ENCODE results near the gene DUSP28. TPM values are rescaled to one million over a fixed set of nuclear protein-coding genes. Genes with fewer than 3 reads are reported as not detected.
A peak's percentile ranks its signal among the peaks of the same experiment; 100 is the strongest.

DUSP28 gene
- total RNA-seq, 1 experiment from 2014 or later: 11.3 TPM

DNA sequence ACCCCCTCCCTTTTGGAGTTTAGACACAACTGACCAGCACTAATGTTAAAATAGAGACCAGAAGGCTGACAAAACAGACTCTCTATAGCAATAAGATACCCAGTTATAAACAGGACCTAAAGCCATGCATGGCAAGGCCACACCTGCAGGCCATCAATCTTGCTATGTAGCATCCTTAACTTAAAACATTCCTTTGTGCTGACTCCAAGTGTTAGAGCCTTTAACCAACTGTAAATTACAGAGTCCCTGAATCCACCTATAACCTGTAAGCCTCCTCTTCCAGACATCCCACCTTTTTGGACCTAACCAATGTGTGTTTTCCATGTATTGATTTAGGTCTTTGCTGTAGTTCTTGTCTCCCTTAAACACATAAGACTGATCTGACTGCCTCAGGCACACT is 20.3 kb upstream of the DUSP28 start:
- no peaks in the 10 kb centered on the region for H3K27me3 ChIP-seq
- no peak for DNase-seq
- H3K4me3 ChIP-seq: no peak overlapping the region
- no peaks in the 10 kb centered on the region for H3K4me1 ChIP-seq
- 0 out of 2 replicates have a peak, but pooled peaks cover 8% of the 10 kb centered on the region for H3K9me3 ChIP-seq (replicated peaks)
- peaks cover 22% of the 10 kb centered on the region for H3K36me3 ChIP-seq
- no peak overlapping the region for H3K27ac ChIP-seq

GRCh38 chr2:240551288-240551687 is 8.9 kb upstream of the DUSP28 start:
- H3K4me3 ChIP-seq: no peak overlapping the region
- peaks cover 25% of the 10 kb centered on the region for H3K36me3 ChIP-seq
- DNase-seq: no peak

DNA sequence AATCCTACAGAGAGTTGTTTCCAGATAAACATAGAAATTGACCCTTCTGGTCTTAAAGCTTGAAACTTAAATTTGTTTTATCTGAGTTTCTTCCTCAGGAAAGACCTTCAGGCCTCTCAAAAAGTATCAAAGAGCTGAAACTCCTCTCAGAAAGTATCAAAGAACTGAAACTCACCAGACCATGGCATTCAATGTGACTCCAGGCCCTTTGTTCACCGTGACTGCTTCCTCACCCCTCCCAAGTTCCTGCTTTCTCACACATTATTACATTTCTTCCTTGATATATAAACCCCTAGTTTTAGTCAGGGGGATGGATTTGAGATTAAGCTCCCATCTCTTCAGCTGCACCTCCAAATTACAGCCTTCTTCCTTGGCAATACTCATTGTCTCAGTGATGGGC is 8.3 kb upstream of the DUSP28 start:
- DNase-seq: no peak
- Histone ChIP-seq H3K36me3 (peaks cover 25% of the 10 kb centered on the region), H3K27me3 (no peaks in the 10 kb centered on the region), H3K9me3 (replicated peaks) (peaks cover 9% of the 10 kb centered on the region; the same call in 1 of the 2 replicates), H3K4me3 (no peak overlapping the region), H3K27ac (no peak overlapping the region), H3K4me1 (no peaks in the 10 kb centered on the region)

More at GRCh38 chr2:240551288-240551687, 8.9 kb upstream of the DUSP28 start:
- H3K4me1 ChIP-seq: no peaks in the 10 kb centered on the region
- H3K27ac ChIP-seq: no peak overlapping the region
- H3K9me3 ChIP-seq (replicated peaks): peaks cover 9% of the 10 kb centered on the region; the same call in 1 of the 2 replicates
- no peaks in the 10 kb centered on the region for H3K27me3 ChIP-seq

DNA sequence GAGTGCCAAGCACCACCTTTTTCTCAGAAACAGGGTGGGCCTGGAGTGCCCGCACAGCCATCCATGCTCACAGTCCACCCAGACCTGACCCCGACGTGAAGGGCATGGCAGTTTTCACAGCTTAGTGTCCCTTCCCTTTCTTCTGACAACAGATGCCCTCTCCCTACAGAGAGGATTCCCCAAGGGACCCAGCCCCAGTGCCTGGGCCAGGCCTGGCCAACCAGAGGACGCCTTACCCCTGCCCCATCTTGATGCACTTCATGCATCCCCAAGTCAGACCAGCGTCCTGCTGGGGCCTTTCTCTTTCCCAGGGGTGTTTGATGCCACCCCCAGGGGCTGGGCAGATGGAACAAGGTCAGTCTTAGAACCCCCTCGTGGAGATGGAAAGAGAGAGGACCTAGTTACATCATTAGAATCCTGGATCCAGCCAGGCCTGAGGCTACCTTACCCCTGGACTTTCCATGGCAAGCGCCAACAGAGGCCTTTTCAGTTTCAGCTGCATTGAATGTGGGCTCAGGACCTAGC is 6.1 kb upstream of the DUSP28 start:
- no peak for DNase-seq
- H3K4me3 ChIP-seq: no peak overlapping the region
- H3K4me1 ChIP-seq: no peaks in the 10 kb centered on the region
- peaks cover 9% of the 10 kb centered on the region; the same call in 1 of the 2 replicates for H3K9me3 ChIP-seq (replicated peaks)
- peaks cover 25% of the 10 kb centered on the region for H3K36me3 ChIP-seq
- H3K27me3 ChIP-seq: no peaks in the 10 kb centered on the region
- no peak overlapping the region for H3K27ac ChIP-seq

DNA sequence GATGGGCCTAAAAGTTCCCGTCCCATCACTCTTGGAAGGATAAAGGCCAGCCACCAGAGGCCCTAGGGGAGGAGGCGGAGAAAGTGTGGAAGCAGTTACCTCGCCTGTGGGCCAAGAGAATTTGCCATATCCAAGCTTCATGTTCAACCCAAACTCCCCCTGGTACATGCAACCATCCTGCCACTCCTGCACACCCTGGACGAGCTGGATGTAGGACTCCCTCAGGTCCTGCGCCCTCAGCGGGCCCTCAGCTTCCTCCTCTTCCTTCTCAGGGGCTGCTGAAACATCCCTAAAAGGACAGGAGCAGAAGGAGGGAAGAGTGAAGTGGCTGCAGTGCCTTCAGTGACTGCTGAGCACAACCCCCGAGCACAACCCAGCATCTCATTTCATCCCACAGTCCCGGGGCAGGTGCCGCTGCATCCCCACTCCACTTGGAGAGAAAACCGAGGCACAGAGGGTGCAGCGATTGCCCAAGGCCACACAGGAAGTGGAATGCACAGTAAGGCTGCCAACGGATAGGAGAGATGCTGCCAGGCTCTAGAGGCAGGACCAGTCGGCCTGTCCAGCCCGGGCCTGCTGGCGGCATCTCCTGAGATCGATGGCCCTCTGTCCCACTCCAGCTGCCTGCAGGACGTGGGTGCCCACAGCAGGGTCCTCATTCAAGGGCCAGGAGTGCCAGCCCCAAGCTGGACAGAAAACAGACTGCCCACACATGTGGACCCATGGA is 5.2 kb upstream of the DUSP28 start:
- DNase-seq: no peak

GRCh38 chr2:240555541-240556250 is 4.5 kb upstream of the DUSP28 start:
- Histone ChIP-seq H3K4me1 (peaks cover 3% of the 10 kb centered on the region; the same call in 1 of the 2 replicates), H3K36me3 (peaks cover 20% of the 10 kb centered on the region), H3K27ac (no peak overlapping the region), H3K9me3 (replicated peaks) (peaks cover 2% of the 10 kb centered on the region; the same call in 1 of the 2 replicates), H3K27me3 (no peaks in the 10 kb centered on the region), H3K4me3 (no peak overlapping the region)
- DNase-seq: no peak

More for the DNA sequence above, 5.2 kb upstream of the DUSP28 start:
- Histone ChIP-seq H3K36me3 (peaks cover 25% of the 10 kb centered on the region), H3K4me1 (peaks cover 3% of the 10 kb centered on the region; the same call in 1 of the 2 replicates), H3K27ac (no peak overlapping the region), H3K27me3 (no peaks in the 10 kb centered on the region), H3K4me3 (no peak overlapping the region), H3K9me3 (replicated peaks) (peaks cover 6% of the 10 kb centered on the region; the same call in 1 of the 2 replicates)

GRCh38 chr2:240556553-240557100 is 3.5 kb upstream of the DUSP28 start:
- no peaks in the 10 kb centered on the region; the same call in 1 of the 2 replicates for H3K9me3 ChIP-seq (replicated peaks)
- peak in 1 of 2 experiments; percentile 39 for DNase-seq

DNA sequence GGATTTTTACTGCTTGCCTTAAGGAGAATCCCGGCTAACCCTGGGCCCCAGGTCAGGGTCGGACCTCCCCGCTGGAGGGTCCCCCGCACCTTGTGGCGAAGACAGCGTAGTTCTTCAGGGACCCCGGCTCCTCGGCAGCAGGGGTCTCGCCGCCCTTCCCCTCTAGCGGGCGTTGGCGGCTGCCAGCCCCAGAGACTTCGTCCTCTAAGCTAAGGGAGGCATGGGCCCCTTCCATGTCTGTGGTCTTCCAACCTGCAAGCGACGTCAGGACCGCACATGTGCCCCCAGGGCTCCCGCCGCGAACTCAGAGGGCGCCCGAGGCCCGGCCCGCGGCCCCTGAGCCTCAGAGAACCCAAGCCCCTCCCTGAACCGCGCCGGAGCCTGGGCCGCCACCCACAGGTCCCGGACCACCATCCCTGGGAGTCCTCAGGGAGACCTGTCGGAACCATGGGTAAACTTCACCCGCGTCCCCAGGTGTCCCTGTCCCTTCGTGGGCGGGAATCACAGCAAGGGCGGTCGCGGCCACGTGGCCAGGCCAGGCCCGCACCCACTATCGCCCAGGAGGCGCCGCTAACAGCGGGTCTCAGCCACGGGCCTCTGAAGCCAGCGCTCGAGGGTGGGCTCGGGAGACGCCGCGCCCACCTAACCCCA is 2.9 kb upstream of the DUSP28 start:
- no peak overlapping the region for H3K4me3 ChIP-seq
- H3K4me1 ChIP-seq: peaks cover 3% of the 10 kb centered on the region
- no peaks in the 10 kb centered on the region for H3K9me3 ChIP-seq (replicated peaks)
- no peak for DNase-seq
- no peak overlapping the region for H3K27ac ChIP-seq
- no peaks in the 10 kb centered on the region for H3K27me3 ChIP-seq
- H3K36me3 ChIP-seq: peaks cover 8% of the 10 kb centered on the region; the same call in 1 of the 2 replicates

More at GRCh38 chr2:240556553-240557100, 3.5 kb upstream of the DUSP28 start:
- no peak overlapping the region for H3K27ac ChIP-seq
- H3K27me3 ChIP-seq: no peaks in the 10 kb centered on the region
- H3K4me3 ChIP-seq: no peak overlapping the region
- peaks cover 14% of the 10 kb centered on the region for H3K36me3 ChIP-seq
- H3K4me1 ChIP-seq: peaks cover 3% of the 10 kb centered on the region

GRCh38 chr2:240557808-240558207 is 2.3 kb upstream of the DUSP28 start, which contains the start of gene ANKMY1:
Gene ANKMY1 (minus strand): TSS chr2:240557988. CDS start chr2:240557335, 653 bp downstream.
- DNase-seq: no peak

DNA sequence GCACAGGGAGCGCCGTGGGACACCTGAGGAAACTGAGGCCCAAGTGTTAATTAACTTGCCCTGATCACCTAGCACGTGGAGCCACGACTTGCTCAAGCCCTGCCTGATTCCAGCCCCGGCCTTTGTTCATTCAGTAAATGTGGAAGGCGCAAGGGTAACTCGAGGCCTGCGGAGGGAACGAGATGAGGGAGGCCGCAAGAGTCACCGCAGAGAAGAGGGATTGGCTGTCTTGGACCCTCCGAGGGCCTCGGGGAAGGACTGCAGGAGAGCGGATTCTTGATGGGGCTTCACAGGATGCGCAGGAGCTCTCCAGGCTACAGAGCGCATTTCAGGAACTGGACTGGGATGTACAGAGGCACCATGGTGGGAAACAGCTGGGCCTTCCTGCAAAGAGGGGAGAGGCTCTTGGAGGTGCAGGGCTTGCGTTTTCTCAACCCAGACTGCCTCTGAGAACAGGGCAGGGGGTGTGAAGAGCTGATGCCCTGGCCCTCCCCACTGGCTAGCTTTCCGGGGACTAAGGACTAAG is 1.9 kb upstream of the DUSP28 start:
- no peaks in the 10 kb centered on the region for H3K27me3 ChIP-seq
- H3K36me3 ChIP-seq: no peaks in the 10 kb centered on the region
- DNase-seq: no peak
- H3K4me1 ChIP-seq: peaks cover 3% of the 10 kb centered on the region
- H3K4me3 ChIP-seq: no peak overlapping the region
- no peaks in the 10 kb centered on the region for H3K9me3 ChIP-seq (replicated peaks)
- no peak overlapping the region for H3K27ac ChIP-seq

More at GRCh38 chr2:240557808-240558207, 2.3 kb upstream of the DUSP28 start, which contains the start of gene ANKMY1:
- Histone ChIP-seq H3K4me1 (peaks cover 3% of the 10 kb centered on the region), H3K27me3 (no peaks in the 10 kb centered on the region), H3K36me3 (peaks cover 2% of the 10 kb centered on the region; the same call in 1 of the 2 replicates), H3K4me3 (no peak within 1 kb of the TSS), H3K27ac (no peak within 1 kb of the TSS), H3K9me3 (replicated peaks) (no peaks in the 10 kb centered on the region)

DNA sequence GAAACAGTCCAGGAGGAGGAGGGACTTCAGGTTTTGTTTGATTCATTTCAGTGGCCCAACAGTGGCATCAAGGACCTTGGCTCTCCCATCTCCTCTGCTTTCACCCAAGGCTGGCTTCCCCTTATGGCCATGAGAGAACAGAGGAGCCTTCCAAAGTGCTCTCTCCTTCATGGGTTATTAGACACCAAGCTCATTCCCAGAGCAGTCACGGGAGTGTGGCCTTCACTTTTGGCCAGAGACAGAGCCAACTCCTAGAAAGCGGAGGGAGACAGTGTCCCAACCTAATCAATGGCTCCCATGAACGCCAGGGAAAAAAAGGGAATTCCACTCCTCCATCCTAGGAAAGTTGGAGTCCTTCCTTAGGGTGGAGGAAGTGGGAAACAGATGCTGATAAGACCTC is 871 bp upstream of the DUSP28 start:
- Histone ChIP-seq H3K4me1 (peaks cover 3% of the 10 kb centered on the region), H3K36me3 (no peaks in the 10 kb centered on the region), H3K9me3 (replicated peaks) (no peaks in the 10 kb centered on the region), H3K27me3 (no peaks in the 10 kb centered on the region), H3K27ac (no peak overlapping the region), H3K4me3 (no peak overlapping the region)
- no peak for DNase-seq

- DNase-seq: peak; percentile 99 to 100
- Histone ChIP-seq H3K4me1 (peaks cover 11% of the 10 kb centered on the region), H3K9me3 (replicated peaks) (no peaks in the 10 kb centered on the region), H3K4me3 (peak overlapping the region; percentile 87), H3K27ac (peak overlapping the region; percentile 95), H3K36me3 (no peaks in the 10 kb centered on the region), H3K27me3 (no peaks in the 10 kb centered on the region)
These were observed 545 bp downstream of the DUSP28 start for GRCh38 chr2:240560480-240561324.

- peaks cover 15% of the 10 kb centered on the region for H3K4me1 ChIP-seq
- H3K36me3 ChIP-seq: no peaks in the 10 kb centered on the region
These were observed 1.3 kb downstream of the DUSP28 start for GRCh38 chr2:240561325-240561971.

More at GRCh38 chr2:240561325-240561971, 1.3 kb downstream of the DUSP28 start:
- DNase-seq: no peak
- Histone ChIP-seq H3K4me3 (peak overlapping the region; percentile 87), H3K27ac (peak overlapping the region; percentile 95; the same call in 1 of the 2 replicates), H3K27me3 (no peaks in the 10 kb centered on the region), H3K9me3 (replicated peaks) (no peaks in the 10 kb centered on the region)
